Measurements from ENCODE around the gene SMIM7. TPM values are rescaled to one million over a fixed set of nuclear protein-coding genes. Genes with fewer than 3 reads are reported as not detected.

The SMIM7 gene
- total RNA-seq (ENCODE audit: low replicate concordance): 65.3 and 105 TPM in 2 replicates

- Histone ChIP-seq H3K9me3 (ENCODE audit: low read depth) (no peaks in the 10 kb centered on the region), H3K4me2 (peak within 1 kb of the TSS; percentile 80), H3K79me2 (ENCODE audit: low read depth) (peaks cover 39% of the 10 kb centered on the region), H4K20me1 (ENCODE audit: low read depth) (peaks cover 41% of the 10 kb centered on the region), H3K4me3 (peak within 1 kb of the TSS; percentile 81), H2AFZ (replicated peaks) (peak within 1 kb of the TSS; percentile 95), H3F3A (ENCODE audit: low read depth) (peaks cover 9% of the 10 kb centered on the region), H3K27ac (peak within 1 kb of the TSS; percentile 79), H3K4me1 (peaks cover 5% of the 10 kb centered on the region), H3K9ac (peak within 1 kb of the TSS; percentile 75), H3K27me3 (peaks cover 31% of the 10 kb centered on the region), H3K36me3 (peaks cover 3% of the 10 kb centered on the region)
- H3K36me3 Mint-ChIP-seq: peaks cover 12% of the 10 kb centered on the region
- H3K4me3 Mint-ChIP-seq: peak within 1 kb of the TSS; percentile 98
- peak within 1 kb of the TSS; percentile 93 for H3K27ac Mint-ChIP-seq
- H3K4me1 Mint-ChIP-seq: peaks cover 21% of the 10 kb centered on the region
- peak; percentile 99 for DNase-seq (ENCODE audit: low spot score)
- no peaks in the 10 kb centered on the region for H3K9me3 Mint-ChIP-seq
- H3K27me3 Mint-ChIP-seq (ENCODE audit: insufficient read depth, low read depth): peaks cover 10% of the 10 kb centered on the region
- TF ChIP-seq CTCF (IDR thresholded peaks at IDR 0.05): peak; percentile 25
- no peak for TF ChIP-seq EZH2 (IDR thresholded peaks at IDR 0.05)
- no peak for TF ChIP-seq EZH2phosphoT487 (IDR thresholded peaks at IDR 0.05)
Measured at GRCh38 chr19:16659832-16660708, at the start of gene SMIM7. SMIM7 (minus strand) TSS chr19:16660144; CDS start chr19:16660110, 34 bp downstream.

- H3K4me3 Mint-ChIP-seq: no peak overlapping the region
- no peaks in the 10 kb centered on the region for H3K36me3 ChIP-seq
- H3K9me3 Mint-ChIP-seq: no peaks in the 10 kb centered on the region
- no peaks in the 10 kb centered on the region for H3K36me3 Mint-ChIP-seq
- H3K27me3 ChIP-seq: no peaks in the 10 kb centered on the region
- no peaks in the 10 kb centered on the region for H3K9me3 ChIP-seq (ENCODE audit: low read depth)
- no peaks in the 10 kb centered on the region for H3F3A ChIP-seq (ENCODE audit: low read depth)
- DNase-seq (ENCODE audit: low spot score): no peak
- TF ChIP-seq EZH2 (IDR thresholded peaks at IDR 0.05) (no peak), CTCF (IDR thresholded peaks at IDR 0.05) (no peak), EZH2phosphoT487 (IDR thresholded peaks at IDR 0.05) (no peak)
- no peak overlapping the region for H3K4me2 ChIP-seq
- no peaks in the 10 kb centered on the region for H4K20me1 ChIP-seq (ENCODE audit: low read depth)
- peaks cover 9% of the 10 kb centered on the region for H3K27me3 Mint-ChIP-seq (ENCODE audit: insufficient read depth, low read depth)
- H2AFZ ChIP-seq (replicated peaks): no peak overlapping the region
- H3K79me2 ChIP-seq (ENCODE audit: low read depth): no peaks in the 10 kb centered on the region
- H3K27ac Mint-ChIP-seq: no peak overlapping the region
- no peaks in the 10 kb centered on the region for H3K4me1 Mint-ChIP-seq
- H3K4me3 ChIP-seq: no peak overlapping the region
- H3K9ac ChIP-seq: no peak overlapping the region
- no peak overlapping the region for H3K27ac ChIP-seq
- H3K4me1 ChIP-seq: no peaks in the 10 kb centered on the region
Measured at GRCh38 chr19:16703677-16704076, 43.7 kb upstream of the SMIM7 start.

- Histone ChIP-seq H3K4me1 (no peaks in the 10 kb centered on the region), H3K9me3 (ENCODE audit: low read depth) (no peaks in the 10 kb centered on the region), H3K9ac (no peak overlapping the region), H3K79me2 (ENCODE audit: low read depth) (no peaks in the 10 kb centered on the region), H3K27ac (no peak overlapping the region), H3F3A (ENCODE audit: low read depth) (no peaks in the 10 kb centered on the region), H2AFZ (replicated peaks) (no peak overlapping the region), H3K4me3 (no peak overlapping the region), H3K36me3 (no peaks in the 10 kb centered on the region), H3K4me2 (no peak overlapping the region), H3K27me3 (no peaks in the 10 kb centered on the region), H4K20me1 (ENCODE audit: low read depth) (no peaks in the 10 kb centered on the region)
- H3K27ac Mint-ChIP-seq: no peak overlapping the region
- no peak overlapping the region for H3K4me3 Mint-ChIP-seq
- TF ChIP-seq EZH2 (IDR thresholded peaks at IDR 0.05) (no peak), CTCF (IDR thresholded peaks at IDR 0.05) (no peak), EZH2phosphoT487 (IDR thresholded peaks at IDR 0.05) (no peak)
- H3K36me3 Mint-ChIP-seq: no peaks in the 10 kb centered on the region
- H3K9me3 Mint-ChIP-seq: no peaks in the 10 kb centered on the region
- peaks cover 9% of the 10 kb centered on the region for H3K27me3 Mint-ChIP-seq (ENCODE audit: insufficient read depth, low read depth)
- no peak for DNase-seq (ENCODE audit: low spot score)
- no peaks in the 10 kb centered on the region for H3K4me1 Mint-ChIP-seq
Measured at GRCh38 chr19:16702123-16702522, 42.2 kb upstream of the SMIM7 start.
